ENCODE data around the gene ASAP3.

DNA sequence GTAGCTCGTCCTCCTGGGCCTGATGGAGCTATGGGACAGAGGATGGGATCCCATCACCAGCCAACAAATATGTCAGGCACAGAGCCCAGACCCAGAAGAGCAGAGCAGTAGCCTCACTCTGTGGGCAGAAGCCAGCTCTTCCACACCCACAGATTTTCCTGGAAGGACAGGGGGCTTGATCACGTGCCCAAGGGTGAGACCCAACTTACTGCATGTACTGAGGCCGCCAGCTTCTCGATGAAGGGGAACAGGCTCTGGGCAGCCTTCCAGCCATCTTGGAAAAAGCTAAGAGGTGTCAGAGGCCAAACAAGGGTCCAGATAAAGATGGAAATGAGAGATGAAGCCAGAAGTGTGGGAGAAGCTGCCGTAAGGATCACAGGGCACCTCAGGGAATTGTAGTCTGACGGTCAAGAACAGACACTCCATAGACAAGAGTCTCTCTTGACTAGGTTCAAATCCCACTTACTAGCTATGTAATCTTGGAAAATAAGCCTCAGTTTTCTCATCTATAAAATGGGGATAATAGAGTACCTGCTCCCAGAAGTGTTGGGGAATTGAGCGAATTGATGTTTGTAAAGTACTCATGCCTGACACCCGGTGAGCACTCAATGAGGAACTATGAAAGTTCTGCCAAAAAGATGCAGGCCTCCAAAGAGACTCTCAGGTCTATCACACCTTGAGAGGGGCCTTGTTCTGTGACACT lies 42.4 kb downstream of the ASAP3 start:
- TF ChIP-seq, protein P1, sequence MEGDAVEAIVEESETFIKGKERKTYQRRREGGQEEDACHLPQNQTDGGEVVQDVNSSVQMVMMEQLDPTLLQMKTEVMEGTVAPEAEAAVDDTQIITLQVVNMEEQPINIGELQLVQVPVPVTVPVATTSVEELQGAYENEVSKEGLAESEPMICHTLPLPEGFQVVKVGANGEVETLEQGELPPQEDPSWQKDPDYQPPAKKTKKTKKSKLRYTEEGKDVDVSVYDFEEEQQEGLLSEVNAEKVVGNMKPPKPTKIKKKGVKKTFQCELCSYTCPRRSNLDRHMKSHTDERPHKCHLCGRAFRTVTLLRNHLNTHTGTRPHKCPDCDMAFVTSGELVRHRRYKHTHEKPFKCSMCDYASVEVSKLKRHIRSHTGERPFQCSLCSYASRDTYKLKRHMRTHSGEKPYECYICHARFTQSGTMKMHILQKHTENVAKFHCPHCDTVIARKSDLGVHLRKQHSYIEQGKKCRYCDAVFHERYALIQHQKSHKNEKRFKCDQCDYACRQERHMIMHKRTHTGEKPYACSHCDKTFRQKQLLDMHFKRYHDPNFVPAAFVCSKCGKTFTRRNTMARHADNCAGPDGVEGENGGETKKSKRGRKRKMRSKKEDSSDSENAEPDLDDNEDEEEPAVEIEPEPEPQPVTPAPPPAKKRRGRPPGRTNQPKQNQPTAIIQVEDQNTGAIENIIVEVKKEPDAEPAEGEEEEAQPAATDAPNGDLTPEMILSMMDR (IDR thresholded peaks at IDR 0.05; ENCODE audit: low read depth, low read length, poor library complexity, severe bottlenecking): no peak
- TF ChIP-seq EZH2phosphoT487 (IDR thresholded peaks at IDR 0.05; ENCODE audit: borderline replicate concordance, low read length): no peak
